Fibroblast of lung (primary cell): Measurements from ENCODE around the gene FAM156A. TPM values are rescaled to one million over a fixed set of nuclear protein-coding genes. Genes with fewer than 3 reads are reported as not detected.
"Not testable (repeated sequence)": the region's sequence is repeated elsewhere in the genome, so short reads cannot be mapped to it uniquely, and the experiment has no call there.

Experiments used
- DNase-seq, 2 donors: peaks; one replicate each; pipeline versions ENCODE4 v3.0.0 to v3.0.0-alpha.2; 2010; ENCODE audit warnings: low read depth in 2 of 2
- H2AFZ ChIP-seq: 2 replicates; pipeline ENCODE4 v1.5.1; 2012; ENCODE audit warnings: low read length, control low read depth, inconsistent platforms
- H3K27ac ChIP-seq: 2 replicates; pipeline ENCODE4 v1.5.1; 2011; ENCODE audit warnings: low read length, control low read depth; ENCODE audit not compliant: insufficient read depth
- H3K27me3 ChIP-seq: 2 replicates; pipeline ENCODE4 v1.5.1; 2011; ENCODE audit warnings: mild to moderate bottlenecking, low read length; ENCODE audit not compliant: control insufficient read depth, insufficient read depth
- H3K36me3 ChIP-seq: 2 replicates; pipeline ENCODE4 v1.5.1; 2011; ENCODE audit warnings: low read length; ENCODE audit not compliant: control insufficient read depth, insufficient read depth
- H3K4me1 ChIP-seq: 2 replicates; pipeline ENCODE4 v1.5.1; 2011; ENCODE audit warnings: low read length; ENCODE audit not compliant: control insufficient read depth, insufficient read depth; ENCODE audit errors: extremely low read depth
- H3K4me2 ChIP-seq: 2 replicates; pipeline ENCODE4 v1.5.1; 2011; ENCODE audit warnings: low read length, control low read depth; ENCODE audit not compliant: insufficient read depth; ENCODE audit errors: extremely low read depth
- H3K4me3 ChIP-seq, 4 experiments: fragments of 200-600 bp in 1 of 4; sonication (generic) in 1 of 4; replicated peaks in 1 of 4; 2 replicates each; pipeline ENCODE4 v1.5.1; 2011 to 2016; ENCODE audit warnings: low read length in 4 of 4, low read depth in 3 of 4, mild to moderate bottlenecking in 3 of 4, control low read depth in 2 of 4, inconsistent platforms in 1 of 4, mixed read lengths in 1 of 4; ENCODE audit not compliant: insufficient read depth in 1 of 4; ENCODE audit errors: control extremely low read depth in 1 of 4
- H3K79me2 ChIP-seq: 2 replicates; pipeline ENCODE4 v1.5.1; 2012; ENCODE audit warnings: mild to moderate bottlenecking, low read length, inconsistent platforms; ENCODE audit not compliant: control insufficient read depth, insufficient read depth
- H3K9ac ChIP-seq: 2 replicates; pipeline ENCODE4 v1.5.1; 2011; ENCODE audit warnings: mild to moderate bottlenecking, low read length, control low read depth; ENCODE audit not compliant: insufficient read depth
- H3K9me3 ChIP-seq: 2 replicates; pipeline ENCODE4 v1.5.1; 2012; ENCODE audit warnings: low read depth, low read length; ENCODE audit not compliant: control insufficient read depth, insufficient read depth
- H4K20me1 ChIP-seq: 2 replicates; pipeline ENCODE4 v1.5.1; 2011; ENCODE audit warnings: low read length; ENCODE audit not compliant: control insufficient read depth, insufficient read depth; ENCODE audit errors: extremely low read depth
- CTCF ChIP-seq, 2 donors: IDR thresholded peaks in 1 of 2; conservative IDR thresholded peaks in 1 of 2; 1 replicate in 1 of 2; 2 replicates in 1 of 2; pipeline ENCODE4 v1.5.1; 2011 to 2012; ENCODE audit warnings: low read length in 2 of 2, control low read depth in 1 of 2, inconsistent platforms in 1 of 2, low read depth in 1 of 2, mild to moderate bottlenecking in 1 of 2
- EZH2 ChIP-seq: IDR thresholded peaks from 2 replicates; pipeline ENCODE4 v1.5.1; 2012; ENCODE audit warnings: low read length, control low read depth, mild to moderate bottlenecking; ENCODE audit errors: missing control alignments
- polyA plus RNA-seq, 2 donors: library from polyadenylated mRNA; depleted of rRNA in 1 of 2; stranded (reverse) in 1 of 2; unstranded in 1 of 2; fragments of >200 nt; gene quantifications; 2 replicates each; pipeline ENCODE4 v1.2.1, GENCODE V29; 2011 to 2012; ENCODE audit warnings: missing spikeins in 1 of 2
- total RNA-seq: library from RNA; depleted of rRNA; stranded (reverse); fragments of >200 nt; gene quantifications from 2 replicates; pipeline ENCODE4 v1.2.1, GENCODE V29; 2014

The FAM156A gene
- total and polyA plus RNA-seq, 2 donors (not counting 1 experiment from before 2014, with no cell fraction given): 7.6 to 18.8 TPM

- Histone ChIP-seq H3K79me2 (no peaks in the 10 kb centered on the region), H3K4me3 (no peak overlapping the region), H3K9me3 (no peaks in the 10 kb centered on the region), H3K9ac (no peak overlapping the region), H4K20me1 (no peaks in the 10 kb centered on the region), H3K4me1 (no peaks in the 10 kb centered on the region), H3K27me3 (no peaks in the 10 kb centered on the region), H2AFZ (no peak overlapping the region), H3K27ac (no peak overlapping the region), H3K4me2 (no peak overlapping the region), H3K36me3 (no peaks in the 10 kb centered on the region)
- no peak for TF ChIP-seq EZH2
- TF ChIP-seq CTCF (conservative IDR thresholded peaks at IDR 0.05 in 1 of 2, IDR thresholded peaks at IDR 0.05 in 1 of 2; ENCODE audit: low read depth in 1 of 2, low read length in 2 of 2): no peak
- DNase-seq: no peak
Measured at GRCh38 chrX:52933213-52933612, 25.1 kb downstream of the FAM156A start.

- H3K9ac ChIP-seq, H2AFZ ChIP-seq, H3K36me3 ChIP-seq, H3K27ac ChIP-seq, H3K4me1 ChIP-seq, H3K79me2 ChIP-seq, DNase-seq, H3K27me3 ChIP-seq, H3K4me3 ChIP-seq, H3K4me2 ChIP-seq, H4K20me1 ChIP-seq, H3K9me3 ChIP-seq: not testable (repeated sequence)
Measured at GRCh38 chrX:52930214-52930613, 28.1 kb downstream of the FAM156A start.

GRCh38 chrX:52923781-52924241, 34.5 kb downstream of the FAM156A start:
- H4K20me1 ChIP-seq: no peaks in the 10 kb centered on the region
- peak overlapping the region; percentile 4 for H3K27ac ChIP-seq
- TF ChIP-seq EZH2: no peak
- TF ChIP-seq CTCF (conservative IDR thresholded peaks at IDR 0.05 in 1 of 2, IDR thresholded peaks at IDR 0.05 in 1 of 2; ENCODE audit: low read depth in 1 of 2, low read length in 2 of 2): no peak
- no peak overlapping the region for H2AFZ ChIP-seq
- H3K9me3 ChIP-seq: no peaks in the 10 kb centered on the region
- no peak overlapping the region for H3K4me3 ChIP-seq
- peak; percentile 56 to 65 for DNase-seq
- H3K36me3 ChIP-seq: no peaks in the 10 kb centered on the region
- H3K27me3 ChIP-seq: no peaks in the 10 kb centered on the region
- H3K79me2 ChIP-seq: no peaks in the 10 kb centered on the region
- peaks cover 5% of the 10 kb centered on the region for H3K4me1 ChIP-seq
- H3K4me2 ChIP-seq: no peak overlapping the region
- H3K9ac ChIP-seq: no peak overlapping the region

- H2AFZ ChIP-seq: not testable (repeated sequence)
Measured at GRCh38 chrX:52914704-52915103, 43.6 kb downstream of the FAM156A start.

GRCh38 chrX:52913681-52914080, 44.6 kb downstream of the FAM156A start:
- H3K9me3 ChIP-seq, H3K79me2 ChIP-seq, H3K4me3 ChIP-seq, H3K27me3 ChIP-seq, H3K27ac ChIP-seq, H3K4me1 ChIP-seq, H3K36me3 ChIP-seq, DNase-seq, H2AFZ ChIP-seq, H4K20me1 ChIP-seq, H3K4me2 ChIP-seq, H3K9ac ChIP-seq: not testable (repeated sequence)

More at GRCh38 chrX:52914704-52915103, 43.6 kb downstream of the FAM156A start:
- DNase-seq, H3K4me3 ChIP-seq, H3K27me3 ChIP-seq, H3K9ac ChIP-seq, H3K4me2 ChIP-seq, H3K9me3 ChIP-seq, H3K36me3 ChIP-seq, H3K27ac ChIP-seq, H3K79me2 ChIP-seq, H4K20me1 ChIP-seq, H3K4me1 ChIP-seq: not testable (repeated sequence)
